PC-9 (cell line): ENCODE measurements around the gene KLRC2.

Experiments used
- CTCF ChIP-seq: fragments of 200-600 bp; sonication (generic); conservative IDR thresholded peaks from 2 replicates; pipeline ENCODE4 v1.6.1; 2017; ENCODE audit warnings: mixed run types, antibody characterized with exemption, mild to moderate bottlenecking, moderate library complexity
- EZH2 ChIP-seq: fragments of 200-600 bp; sonication (generic); IDR thresholded peaks from 2 replicates; pipeline ENCODE4 v1.8.0; 2017; ENCODE audit warnings: antibody characterized with exemption, low read depth

DNA sequence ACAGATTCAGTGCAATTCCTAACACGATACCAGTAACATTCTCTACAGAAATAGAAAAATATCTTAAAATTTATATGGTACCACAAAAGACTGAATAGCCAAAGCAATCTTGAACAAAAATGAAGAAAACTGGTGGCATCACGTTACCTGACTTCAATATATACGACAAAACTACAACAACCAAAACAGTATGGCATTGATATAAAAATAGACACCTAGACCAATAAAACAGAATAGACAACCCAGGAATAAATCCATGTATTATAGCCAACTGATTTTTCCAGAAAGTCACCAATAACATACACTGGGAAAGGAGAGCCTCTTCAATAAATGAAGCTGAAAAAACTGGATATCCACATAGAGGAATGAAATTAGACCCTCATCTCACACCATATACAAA, 51.6 kb downstream of the KLRC2 start:
- no peak for TF ChIP-seq EZH2
- TF ChIP-seq CTCF = no peak
